HG03354 (cell line): ENCODE data around the gene RGS19.

Experiments used
- ATAC-seq: cut with Tn5 transposase; IDR thresholded peaks from one replicate; pipeline ENCODE4 v1.9.1; 2021; ENCODE audit warnings: mild to moderate bottlenecking; ENCODE audit not compliant: unreplicated experiment, poor library complexity, severe bottlenecking

Gene RGS19

DNA sequence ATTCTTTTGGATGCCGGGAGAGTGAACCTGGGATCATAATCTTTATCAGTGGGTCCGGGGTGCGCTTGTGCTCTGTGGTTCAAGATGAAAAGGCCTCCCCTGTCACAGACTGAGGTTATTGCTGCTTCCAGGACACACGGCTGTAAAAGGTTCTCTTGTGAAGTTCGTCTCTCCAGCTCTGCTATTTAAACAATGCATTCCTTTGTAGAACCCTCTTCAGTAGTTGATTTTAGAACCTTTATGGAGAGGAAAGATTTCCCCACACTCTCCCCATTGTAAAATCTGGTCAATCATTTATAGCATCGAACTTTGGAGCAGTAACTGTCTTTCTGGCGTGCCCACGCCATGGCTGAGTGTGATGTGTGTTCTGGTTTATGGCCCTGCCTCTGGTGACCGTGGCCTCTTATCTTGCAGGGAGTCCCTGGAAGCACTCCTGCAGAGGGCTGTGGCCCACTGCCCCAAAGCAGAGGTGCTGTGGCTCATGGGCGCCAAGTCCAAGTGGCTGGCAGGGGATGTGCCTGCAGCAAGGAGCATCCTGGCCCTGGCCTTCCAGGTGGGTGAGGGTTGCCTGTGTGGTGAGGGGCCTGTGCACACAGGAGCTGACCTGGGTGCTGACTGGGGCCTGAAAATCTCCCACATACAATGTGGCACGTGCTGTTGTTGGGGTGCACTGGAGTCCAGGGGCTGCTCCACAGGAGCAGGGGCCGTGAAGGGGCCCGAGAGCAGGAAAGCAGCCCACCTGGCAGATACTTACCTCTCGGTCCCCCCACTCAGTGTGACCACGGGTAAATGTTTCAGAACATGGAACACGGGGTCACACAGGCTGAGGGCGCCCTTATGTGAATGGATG, 55.0 kb downstream of the RGS19 start:
- ATAC-seq, result no peak

DNA sequence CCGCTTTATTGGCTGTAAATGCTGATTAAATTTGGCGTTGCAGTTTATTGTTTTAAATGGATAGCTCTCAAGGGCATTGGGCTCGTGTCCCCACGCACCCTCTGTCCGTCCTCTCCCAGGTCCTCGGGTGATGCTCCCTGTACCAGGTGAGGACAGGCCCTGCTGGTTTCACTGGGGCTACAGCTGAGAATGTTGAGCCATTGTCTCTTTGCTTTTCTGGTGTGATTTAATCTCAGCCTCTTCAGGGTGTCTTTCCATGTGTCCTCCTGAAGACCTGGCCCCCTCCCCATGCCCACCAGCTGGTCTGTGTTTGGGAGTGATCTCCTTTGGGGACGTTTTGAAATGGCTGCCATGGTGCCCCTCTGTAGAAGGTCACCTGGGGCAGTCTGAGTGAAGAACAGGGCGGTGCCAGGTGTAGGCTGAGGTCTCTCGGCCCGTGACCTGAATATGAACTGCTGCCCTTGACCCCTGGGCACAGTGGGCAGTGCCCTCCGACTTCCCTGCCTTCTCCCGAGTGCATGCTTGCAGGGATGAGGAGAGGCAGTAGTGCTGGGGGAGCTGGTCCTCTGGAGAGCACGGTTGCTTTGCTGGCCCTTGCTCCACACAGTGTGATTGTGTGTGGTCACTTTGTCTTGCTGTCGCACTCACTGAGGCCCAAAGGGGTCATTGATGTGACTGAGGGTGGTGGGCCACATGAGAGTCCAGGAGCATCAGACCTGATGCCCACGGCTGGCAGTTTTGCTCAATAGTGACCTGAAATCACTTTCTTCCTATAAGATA, 55.8 kb downstream of the RGS19 start:
- ATAC-seq, result no peak
